Suprapubic skin (tissue), 4 donors: ENCODE results near the gene NGLY1. TPM values are rescaled to one million over a fixed set of nuclear protein-coding genes. Genes with fewer than 3 reads are reported as not detected.

ENCODE experiments used
- DNase-seq, 2 donors: peaks; one replicate each; pipeline ENCODE4 v3.0.0-alpha.2; 2019; ENCODE audit warnings: low spot score in 2 of 2
- H3K27ac ChIP-seq: fragments of 200-600 bp; sonication (generic); one replicate; pipeline ENCODE4 v1.5.1; 2019
- H3K27me3 ChIP-seq: fragments of 200-600 bp; sonication (generic); one replicate; pipeline ENCODE4 v1.5.1; 2019
- H3K36me3 ChIP-seq: fragments of 200-600 bp; sonication (generic); one replicate; pipeline ENCODE4 v1.5.1; 2019
- H3K4me1 ChIP-seq: fragments of 200-600 bp; sonication (generic); one replicate; pipeline ENCODE4 v1.5.1; 2019
- H3K4me3 ChIP-seq: fragments of 200-600 bp; sonication (generic); one replicate; pipeline ENCODE4 v1.5.1; 2019; ENCODE audit warnings: mild to moderate bottlenecking
- H3K9me3 ChIP-seq: fragments of 200-600 bp; sonication (generic); one replicate; pipeline ENCODE4 v1.5.1; 2019
- EP300 ChIP-seq: sonication (generic); formaldehyde crosslinking; IDR thresholded peaks from one replicate; pipeline ENCODE4 v1.6.1; 2017; ENCODE audit warnings: antibody characterized with exemption
- POLR2A ChIP-seq, 2 donors: fragments of 450-650 bp; IDR thresholded peaks; one replicate each; pipeline ENCODE4 v1.6.1; 2017; ENCODE audit warnings: antibody characterized with exemption in 2 of 2, mild to moderate bottlenecking in 2 of 2, moderate library complexity in 2 of 2
- POLR2AphosphoS5 ChIP-seq, 3 donors: sonication (generic); formaldehyde crosslinking; IDR thresholded peaks; one replicate each; pipeline ENCODE4 v1.6.1; 2017; ENCODE audit warnings: antibody characterized with exemption in 3 of 3
- WGBS: methylation state at CpG from one replicate; pipeline ENCODE4 v1.1.5; 2018; 5-methylcytosine and 5-hydroxymethylcytosine counted together
- total RNA-seq, 4 donors: library from RNA; depleted of rRNA; stranded (reverse); fragments of >200 nt; gene quantifications; one replicate each; pipeline ENCODE4 v1.1.0, GENCODE V29; 2016
- TF ChIP-seq, protein P1 (sequence below), 2 donors: fragments of 200-600 bp in 1 of 2; fragments of 450-650 bp in 1 of 2; sonication (generic) in 1 of 2; IDR thresholded peaks; one replicate each; pipeline ENCODE4 v1.5.1; 2016 to 2019; ENCODE audit warnings: antibody characterized with exemption in 2 of 2, mild to moderate bottlenecking in 1 of 2, moderate library complexity in 1 of 2

Gene NGLY1, protein sequence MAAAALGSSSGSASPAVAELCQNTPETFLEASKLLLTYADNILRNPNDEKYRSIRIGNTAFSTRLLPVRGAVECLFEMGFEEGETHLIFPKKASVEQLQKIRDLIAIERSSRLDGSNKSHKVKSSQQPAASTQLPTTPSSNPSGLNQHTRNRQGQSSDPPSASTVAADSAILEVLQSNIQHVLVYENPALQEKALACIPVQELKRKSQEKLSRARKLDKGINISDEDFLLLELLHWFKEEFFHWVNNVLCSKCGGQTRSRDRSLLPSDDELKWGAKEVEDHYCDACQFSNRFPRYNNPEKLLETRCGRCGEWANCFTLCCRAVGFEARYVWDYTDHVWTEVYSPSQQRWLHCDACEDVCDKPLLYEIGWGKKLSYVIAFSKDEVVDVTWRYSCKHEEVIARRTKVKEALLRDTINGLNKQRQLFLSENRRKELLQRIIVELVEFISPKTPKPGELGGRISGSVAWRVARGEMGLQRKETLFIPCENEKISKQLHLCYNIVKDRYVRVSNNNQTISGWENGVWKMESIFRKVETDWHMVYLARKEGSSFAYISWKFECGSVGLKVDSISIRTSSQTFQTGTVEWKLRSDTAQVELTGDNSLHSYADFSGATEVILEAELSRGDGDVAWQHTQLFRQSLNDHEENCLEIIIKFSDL
- total RNA-seq: 10 to 100 TPM; 20.1 to 42.5 (median 23.8) TPM

DNA sequence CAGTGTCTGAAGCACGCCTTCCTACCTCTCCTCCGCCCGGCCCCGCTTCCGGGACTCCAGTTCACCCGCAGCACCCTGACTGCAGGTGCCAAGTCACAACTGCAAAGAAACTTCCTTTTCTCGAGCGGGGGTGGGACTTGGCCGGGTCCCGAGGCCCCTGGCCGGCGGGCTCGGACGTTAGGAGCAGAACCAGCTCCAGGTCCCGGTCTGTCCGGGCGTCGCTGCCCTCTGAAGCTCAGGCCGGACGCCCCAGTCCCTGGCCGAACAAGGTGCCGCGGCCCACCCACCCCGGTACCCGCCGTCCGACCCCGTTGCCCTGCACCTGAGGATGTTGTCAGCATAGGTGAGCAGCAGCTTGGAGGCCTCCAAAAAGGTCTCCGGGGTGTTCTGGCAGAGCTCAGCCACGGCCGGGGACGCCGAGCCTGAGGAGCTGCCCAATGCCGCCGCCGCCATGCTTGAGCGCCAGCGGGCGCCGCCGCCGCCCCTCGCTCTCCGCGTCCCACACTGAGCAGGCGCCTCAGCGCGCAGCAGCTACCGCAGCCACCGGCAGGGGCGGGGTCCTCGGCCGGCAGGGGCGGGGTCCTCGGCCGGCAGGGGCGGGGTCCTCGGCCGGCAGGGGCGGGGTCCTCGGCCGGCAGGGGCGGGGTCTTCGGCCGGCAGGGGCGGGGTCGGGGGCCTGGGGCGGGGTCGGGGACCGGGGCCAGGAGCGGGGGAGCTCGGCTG is at the start of gene NGLY1:
NGLY1 (minus strand) TSS at position 506 of the 723 bp plus-strand sequence; CDS start at position 453, 53 bp downstream.
- WGBS: under 1% methylated on average over 42 of the region's 72 CpGs
- TF ChIP-seq, protein P1, sequence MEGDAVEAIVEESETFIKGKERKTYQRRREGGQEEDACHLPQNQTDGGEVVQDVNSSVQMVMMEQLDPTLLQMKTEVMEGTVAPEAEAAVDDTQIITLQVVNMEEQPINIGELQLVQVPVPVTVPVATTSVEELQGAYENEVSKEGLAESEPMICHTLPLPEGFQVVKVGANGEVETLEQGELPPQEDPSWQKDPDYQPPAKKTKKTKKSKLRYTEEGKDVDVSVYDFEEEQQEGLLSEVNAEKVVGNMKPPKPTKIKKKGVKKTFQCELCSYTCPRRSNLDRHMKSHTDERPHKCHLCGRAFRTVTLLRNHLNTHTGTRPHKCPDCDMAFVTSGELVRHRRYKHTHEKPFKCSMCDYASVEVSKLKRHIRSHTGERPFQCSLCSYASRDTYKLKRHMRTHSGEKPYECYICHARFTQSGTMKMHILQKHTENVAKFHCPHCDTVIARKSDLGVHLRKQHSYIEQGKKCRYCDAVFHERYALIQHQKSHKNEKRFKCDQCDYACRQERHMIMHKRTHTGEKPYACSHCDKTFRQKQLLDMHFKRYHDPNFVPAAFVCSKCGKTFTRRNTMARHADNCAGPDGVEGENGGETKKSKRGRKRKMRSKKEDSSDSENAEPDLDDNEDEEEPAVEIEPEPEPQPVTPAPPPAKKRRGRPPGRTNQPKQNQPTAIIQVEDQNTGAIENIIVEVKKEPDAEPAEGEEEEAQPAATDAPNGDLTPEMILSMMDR (IDR thresholded peaks at IDR 0.05): peak in 1 of 2 donors; percentile 57
- TF ChIP-seq EP300: no peak
- peak in 1 of 2 donors; percentile 75 for TF ChIP-seq POLR2A (IDR thresholded peaks at IDR 0.05)
- TF ChIP-seq POLR2AphosphoS5 (IDR thresholded peaks at IDR 0.05): peak in 1 of 3 donors; percentile 52
- no peaks in the 10 kb centered on the region for H3K9me3 ChIP-seq
- peak within 1 kb of the TSS; percentile 83 for H3K27ac ChIP-seq
- peak; percentile 87 to 89 for DNase-seq
- H3K36me3 ChIP-seq: no peaks in the 10 kb centered on the region
- peak within 1 kb of the TSS; percentile 80 for H3K4me3 ChIP-seq
- peaks cover 22% of the 10 kb centered on the region for H3K4me1 ChIP-seq
- no peaks in the 10 kb centered on the region for H3K27me3 ChIP-seq

DNA sequence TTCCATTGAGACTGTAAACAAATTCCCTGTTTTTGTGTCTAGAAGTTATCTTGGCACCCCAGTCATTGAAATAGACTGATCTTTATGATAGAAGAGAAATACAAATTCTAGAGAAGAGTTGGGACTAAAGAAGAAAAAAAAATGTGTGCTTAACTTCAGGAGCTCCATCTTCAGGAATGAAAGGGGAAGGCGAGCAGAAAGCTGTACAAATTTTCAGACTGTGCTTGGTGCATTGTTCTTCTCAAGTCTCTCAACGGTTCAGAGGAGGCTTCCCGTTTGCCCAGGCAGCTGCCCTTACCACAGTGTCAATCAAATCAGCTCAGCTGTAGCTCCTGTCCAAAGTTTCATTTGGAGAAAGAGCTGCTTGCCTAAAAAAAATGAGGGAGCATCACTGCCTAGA is 48.3 kb upstream of the NGLY1 start:
- DNase-seq: no peak

DNA sequence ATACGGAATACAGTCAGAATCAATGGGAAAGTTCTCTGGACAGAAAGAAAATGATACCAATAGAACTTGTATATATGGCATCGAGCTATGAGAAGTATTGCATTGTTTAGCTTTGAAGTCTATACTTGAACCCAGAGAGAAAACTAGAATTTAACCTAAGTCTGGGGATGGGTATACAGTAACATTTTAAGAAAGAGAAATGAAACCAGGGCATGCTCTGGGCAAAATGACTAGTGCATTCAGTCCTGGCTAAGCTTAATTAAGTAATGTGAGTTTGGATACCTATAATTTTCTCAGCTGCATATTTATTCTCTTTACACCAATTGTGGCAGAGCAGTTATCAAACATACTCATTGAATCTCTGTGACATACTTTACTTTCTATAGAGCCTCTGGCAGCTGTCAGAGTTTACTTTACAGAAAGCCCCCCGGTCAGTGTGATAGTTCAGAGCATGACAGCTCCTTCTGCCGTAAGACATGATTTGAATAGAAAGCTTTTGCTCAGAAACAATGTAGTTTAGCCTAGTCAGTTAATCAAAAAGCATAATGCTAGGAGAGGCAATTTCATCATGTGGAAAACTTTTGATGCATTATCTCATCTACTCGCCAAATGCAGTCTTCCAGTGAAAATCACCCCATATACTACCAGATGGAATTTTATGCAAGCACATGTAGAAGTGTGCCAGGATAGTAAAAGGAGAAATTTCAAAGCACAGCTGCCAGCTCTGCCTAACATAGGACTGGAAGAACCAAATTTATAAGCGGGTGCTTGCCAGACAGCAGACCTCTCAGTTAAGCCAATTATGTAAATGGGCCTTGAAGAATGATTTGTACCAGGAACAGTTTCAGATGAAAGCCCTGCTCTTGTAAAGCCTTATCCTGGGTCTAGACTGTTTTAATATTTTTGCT is 47.4 kb upstream of the NGLY1 start:
- H3K27me3 ChIP-seq: no peaks in the 10 kb centered on the region
- TF ChIP-seq POLR2A (IDR thresholded peaks at IDR 0.05): no peak
- no peaks in the 10 kb centered on the region for H3K9me3 ChIP-seq
- H3K27ac ChIP-seq: no peak overlapping the region
- no peak overlapping the region for H3K4me3 ChIP-seq
- 59% methylated on average over 6 of the region's 6 CpGs for WGBS
- H3K4me1 ChIP-seq: peaks cover 12% of the 10 kb centered on the region
- DNase-seq: no peak
- H3K36me3 ChIP-seq: no peaks in the 10 kb centered on the region

More for the DNA sequence above, 48.3 kb upstream of the NGLY1 start:
- 11% methylated on average over 3 of the region's 3 CpGs for WGBS
- Histone ChIP-seq H3K36me3 (no peaks in the 10 kb centered on the region), H3K27ac (no peak overlapping the region), H3K27me3 (no peaks in the 10 kb centered on the region), H3K9me3 (no peaks in the 10 kb centered on the region), H3K4me1 (peaks cover 9% of the 10 kb centered on the region), H3K4me3 (no peak overlapping the region)
- TF ChIP-seq POLR2A (IDR thresholded peaks at IDR 0.05) (no peak), POLR2AphosphoS5 (IDR thresholded peaks at IDR 0.05) (no peak), EP300 (no peak)
- TF ChIP-seq, protein P1 (IDR thresholded peaks at IDR 0.05): no peak

DNA sequence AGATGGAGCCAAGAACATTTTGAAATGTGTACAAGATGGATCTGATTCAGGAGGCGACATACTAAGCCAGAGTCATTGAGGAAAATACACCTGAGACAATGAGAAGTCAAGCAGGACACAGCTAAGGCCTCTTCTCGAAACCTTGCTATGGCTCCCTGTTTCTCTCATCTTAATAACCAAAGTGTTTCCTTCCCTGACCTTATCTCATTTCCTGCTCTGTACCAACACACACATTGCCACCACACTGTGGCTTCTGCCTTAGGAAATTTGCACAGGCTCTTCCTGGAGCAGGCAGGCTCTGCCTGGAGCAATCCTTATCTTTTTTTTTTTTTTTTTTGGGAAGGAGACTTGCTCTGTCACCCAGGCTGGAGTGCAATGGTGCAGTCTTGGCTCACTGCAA is 43.3 kb upstream of the NGLY1 start:
- Histone ChIP-seq H3K9me3 (no peaks in the 10 kb centered on the region), H3K27me3 (no peaks in the 10 kb centered on the region), H3K27ac (no peak overlapping the region), H3K4me1 (peaks cover 12% of the 10 kb centered on the region), H3K36me3 (no peaks in the 10 kb centered on the region), H3K4me3 (no peak overlapping the region)
- WGBS: 31% methylated on average over 2 of the region's 2 CpGs
- no peak for DNase-seq
- TF ChIP-seq, protein P1 (IDR thresholded peaks at IDR 0.05): no peak
- TF ChIP-seq POLR2A (IDR thresholded peaks at IDR 0.05) (no peak), EP300 (no peak), POLR2AphosphoS5 (IDR thresholded peaks at IDR 0.05) (no peak)

DNA sequence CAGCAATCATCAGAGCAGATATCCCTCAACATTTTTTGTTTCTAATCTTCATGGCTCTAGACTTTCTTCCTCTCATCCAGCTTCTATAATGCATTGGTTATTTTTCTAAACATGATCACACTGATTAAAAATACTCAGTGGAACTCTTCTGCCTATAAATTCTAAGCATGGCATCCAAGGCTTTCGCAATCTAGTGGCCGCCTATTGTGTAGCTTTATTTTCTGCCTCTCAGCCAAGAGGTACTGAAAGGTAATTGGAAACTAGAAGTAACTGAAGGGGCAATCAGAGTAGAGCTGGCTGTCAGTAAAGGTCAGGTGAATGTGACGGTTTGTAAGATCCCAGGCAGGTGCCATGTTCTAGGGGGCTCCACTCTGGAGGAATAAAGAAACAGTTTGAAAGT is 40.1 kb upstream of the NGLY1 start:
- WGBS: 79% methylated on average over 3 of the region's 3 CpGs

More for the DNA sequence above, 40.1 kb upstream of the NGLY1 start:
- peaks cover 3% of the 10 kb centered on the region for H3K4me1 ChIP-seq
- H3K4me3 ChIP-seq: no peak overlapping the region
- H3K9me3 ChIP-seq: no peaks in the 10 kb centered on the region
- TF ChIP-seq EP300: no peak
- DNase-seq: no peak
- no peaks in the 10 kb centered on the region for H3K27me3 ChIP-seq
- H3K36me3 ChIP-seq: no peaks in the 10 kb centered on the region
- H3K27ac ChIP-seq: no peak overlapping the region
